Stimulated activated CD8-positive, alpha-beta memory T cell treated with anti-CD3 and anti-CD28 coated beads, Interleukin-12 subunit alpha, Interleukin-12 subunit beta, amount 100 ng/mL, for 1 hour (primary cell): Measurements from ENCODE around the gene RHOXF2.
"Not testable (repeated sequence)": the region's sequence is repeated elsewhere in the genome, so short reads cannot be mapped to it uniquely, and the experiment has no call there.

ENCODE experiments used
- DNase-seq: peaks from one replicate; pipeline ENCODE4 v3.0.0-alpha.2; 2020; ENCODE audit warnings: low read depth

The RHOXF2 gene, protein sequence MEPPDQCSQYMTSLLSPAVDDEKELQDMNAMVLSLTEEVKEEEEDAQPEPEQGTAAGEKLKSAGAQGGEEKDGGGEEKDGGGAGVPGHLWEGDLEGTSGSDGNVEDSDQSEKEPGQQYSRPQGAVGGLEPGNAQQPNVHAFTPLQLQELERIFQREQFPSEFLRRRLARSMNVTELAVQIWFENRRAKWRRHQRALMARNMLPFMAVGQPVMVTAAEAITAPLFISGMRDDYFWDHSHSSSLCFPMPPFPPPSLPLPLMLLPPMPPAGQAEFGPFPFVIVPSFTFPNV

DNA sequence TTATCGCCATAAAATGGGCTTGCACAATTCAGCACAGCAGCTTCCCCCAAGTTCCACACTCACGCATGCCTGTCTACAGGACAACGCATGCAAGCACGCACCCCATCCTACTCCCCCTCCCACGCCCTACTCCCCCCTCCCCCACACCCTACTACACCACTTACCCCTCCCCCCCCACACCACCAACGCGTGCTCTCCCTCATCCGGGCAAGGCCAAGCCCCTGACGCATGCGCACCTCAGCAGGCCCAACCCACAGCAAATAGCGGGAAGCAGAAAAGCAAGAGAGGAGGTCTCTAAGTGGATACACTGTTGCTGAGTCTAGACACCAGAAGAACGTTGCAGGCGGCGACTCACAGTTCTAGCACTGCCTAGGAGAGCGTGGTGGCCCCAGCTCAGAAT, at the start of gene RHOXF2:
Gene RHOXF2 (plus strand): TSS at position 301 of the 400 bp plus-strand sequence. CDS start 138 bp downstream, outside the sequence.
- not testable (repeated sequence) for DNase-seq

DNA sequence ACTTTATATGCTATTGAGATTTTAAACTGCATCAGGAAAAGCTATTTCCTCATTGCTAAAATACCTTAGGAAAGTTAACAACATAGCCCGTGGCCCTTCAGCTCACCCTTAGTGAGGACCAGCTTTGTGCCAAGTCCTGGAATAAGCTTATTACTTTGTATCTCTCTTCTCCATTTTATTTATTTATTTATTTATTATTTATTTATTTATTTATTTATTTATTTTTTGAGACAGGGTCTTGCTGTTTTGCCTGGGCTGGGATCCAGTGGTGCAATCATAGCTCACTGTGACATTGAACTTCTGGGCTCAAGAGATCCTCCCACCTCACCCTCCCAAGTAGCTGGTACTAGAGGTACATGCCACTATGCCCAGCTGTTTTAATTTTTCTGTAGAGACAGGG, 49.0 kb upstream of the RHOXF2 start:
- no peak for DNase-seq

DNA sequence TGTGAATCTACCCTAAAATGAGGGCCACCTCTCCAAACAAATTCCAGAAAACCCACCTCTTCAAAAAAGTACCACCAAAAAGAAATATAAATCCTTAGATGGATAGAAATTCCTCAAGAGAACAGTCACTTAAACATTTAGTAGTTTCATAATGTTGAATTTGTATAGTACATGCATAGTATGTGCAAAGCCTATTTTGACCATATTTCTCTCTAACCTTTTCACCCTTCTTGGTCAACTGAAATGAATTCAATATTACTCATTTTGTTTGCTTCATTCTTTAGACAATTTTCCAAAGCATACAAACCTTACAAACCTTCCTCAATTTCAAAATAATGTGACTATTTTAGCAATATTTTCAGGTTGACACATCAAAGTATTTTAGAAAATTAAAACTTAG, 46.8 kb upstream of the RHOXF2 start:
- DNase-seq: no peak

DNA sequence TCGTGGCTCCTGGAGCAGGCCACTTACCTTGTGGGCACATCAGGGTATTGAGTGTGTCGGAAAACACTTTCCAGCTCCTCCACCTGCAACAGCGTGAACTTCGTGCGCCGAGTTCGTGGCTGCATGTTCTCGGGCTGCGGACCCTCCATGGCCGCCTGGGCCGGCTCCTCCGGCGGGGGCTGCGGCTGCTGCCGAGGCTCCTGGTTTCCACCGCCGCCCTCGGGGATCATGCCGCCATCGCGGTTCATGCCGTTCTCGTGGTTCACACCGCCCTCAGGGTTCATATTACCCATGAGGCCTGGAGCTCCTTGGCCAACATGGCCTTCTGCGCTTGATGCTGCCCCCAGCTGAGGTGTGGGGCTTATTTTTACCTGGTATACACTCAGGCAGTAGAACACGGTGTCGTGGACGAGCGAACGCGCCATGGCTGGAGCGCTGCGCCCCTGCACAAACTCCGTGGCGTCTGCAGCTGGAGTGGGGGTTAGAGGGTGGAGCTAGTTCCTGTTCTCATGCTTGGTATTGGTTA, 42.9 kb upstream of the RHOXF2 start, which contains the start of gene RHOXF1:
Gene RHOXF1 (minus strand): TSS at position 476 of the 526 bp plus-strand sequence. CDS start 51 bp downstream, at position 425.
- no peak for DNase-seq

DNA sequence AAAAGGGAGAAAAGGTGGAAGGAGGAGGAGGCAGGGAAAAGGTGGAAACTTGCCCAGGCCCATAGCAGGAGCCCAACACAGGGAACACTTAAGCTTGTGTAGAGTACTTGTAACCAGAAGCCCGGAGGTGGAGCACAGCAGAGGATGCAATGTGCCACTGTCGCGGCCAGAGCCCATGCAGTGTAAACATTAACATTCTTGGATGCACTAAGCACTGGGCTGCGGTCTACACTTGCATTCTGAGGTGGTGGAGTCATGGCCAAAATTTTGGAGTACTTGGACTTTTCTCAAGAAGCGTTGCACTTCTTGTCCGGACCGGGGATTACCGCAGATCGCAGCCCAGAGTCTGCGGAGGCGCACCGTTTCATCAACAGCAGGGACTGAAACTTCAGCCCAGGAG, 38.2 kb upstream of the RHOXF2 start:
- no peak for DNase-seq

DNA sequence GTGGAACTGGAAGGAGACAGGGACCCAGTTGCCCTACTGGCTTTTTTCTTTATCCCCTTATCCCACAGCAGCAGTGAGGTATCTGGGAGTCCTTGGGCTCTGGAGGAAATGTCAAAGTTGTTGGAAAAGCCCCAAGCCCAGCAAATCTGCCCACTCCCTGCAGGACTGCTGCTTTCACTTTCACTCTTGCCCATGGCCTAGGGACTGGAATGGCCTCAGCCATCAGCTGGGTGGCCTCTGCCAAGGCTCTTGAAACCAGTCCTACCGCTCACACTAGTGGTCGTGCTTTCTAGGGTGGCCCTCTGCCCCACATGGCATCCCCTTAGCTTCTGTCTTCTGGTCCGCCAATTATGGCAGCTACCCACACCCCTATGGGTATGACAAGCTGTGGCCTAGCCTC, 33.0 kb upstream of the RHOXF2 start:
- DNase-seq: no peak

DNA sequence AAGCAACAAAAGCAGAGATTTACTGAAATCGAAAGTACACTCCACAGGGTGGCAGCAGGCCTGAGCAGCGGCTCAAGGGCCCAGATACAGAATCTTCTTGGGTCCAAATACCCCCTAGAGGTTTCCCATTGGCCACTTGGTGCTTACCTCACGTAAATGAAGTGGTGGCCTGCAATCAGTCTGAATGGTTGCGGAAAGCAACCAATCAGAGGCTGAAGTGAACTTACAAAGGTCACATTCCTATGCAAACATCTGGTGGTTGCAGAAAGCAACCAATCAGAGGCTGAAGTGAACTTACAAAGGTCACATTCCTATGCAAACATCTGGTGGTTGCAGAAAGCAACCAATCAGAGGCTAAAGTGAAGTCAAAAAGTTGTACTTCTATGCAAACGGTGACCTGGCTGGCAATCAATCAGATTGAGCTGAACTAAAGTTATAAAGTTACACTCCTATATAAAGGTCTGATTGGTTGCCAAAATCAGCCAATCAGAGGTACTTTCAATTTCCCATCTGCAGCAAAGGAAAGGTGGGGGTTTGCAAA, 30.0 kb upstream of the RHOXF2 start:
- not testable (repeated sequence) for DNase-seq

DNA sequence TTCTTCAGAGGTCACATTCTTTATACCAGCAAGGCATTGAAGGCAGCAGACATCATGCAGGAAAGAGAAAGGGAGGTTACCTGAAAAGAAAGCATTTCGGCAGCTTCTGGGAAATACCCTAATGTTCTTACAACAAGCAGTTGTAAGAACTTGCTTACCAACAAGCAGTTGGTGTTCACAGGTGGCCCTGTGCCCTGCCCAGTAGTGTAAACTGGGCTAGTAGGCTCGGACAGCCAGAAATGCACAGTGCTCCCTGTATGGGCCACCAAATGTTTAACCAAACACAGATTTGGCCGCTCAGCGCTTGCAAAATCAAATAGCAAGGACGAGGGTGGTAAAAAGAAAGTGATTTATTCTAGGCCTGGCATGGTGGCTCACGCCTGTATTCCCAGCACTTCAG, 22.3 kb upstream of the RHOXF2 start:
- DNase-seq: no peak

DNA sequence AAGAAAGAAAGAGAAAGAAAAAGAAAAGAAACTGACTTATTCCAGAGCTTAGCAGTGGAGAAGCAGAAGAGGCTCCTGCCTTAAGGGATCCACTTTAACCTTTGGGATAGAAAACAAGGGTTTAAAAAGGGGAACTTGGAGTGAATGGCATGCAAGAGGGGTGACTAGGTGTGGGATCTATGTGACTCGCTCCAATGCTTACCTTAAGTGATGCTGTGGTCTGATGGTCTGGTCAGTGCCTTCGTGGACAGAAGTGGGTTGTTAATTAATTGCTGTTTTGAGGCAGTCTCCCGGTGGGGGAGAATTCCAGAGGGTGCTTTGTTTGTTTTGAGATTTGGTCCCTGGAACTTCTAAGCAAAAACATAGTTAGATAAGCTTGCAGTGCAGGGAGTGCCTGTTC, 21.6 kb upstream of the RHOXF2 start:
- DNase-seq: no peak

DNA sequence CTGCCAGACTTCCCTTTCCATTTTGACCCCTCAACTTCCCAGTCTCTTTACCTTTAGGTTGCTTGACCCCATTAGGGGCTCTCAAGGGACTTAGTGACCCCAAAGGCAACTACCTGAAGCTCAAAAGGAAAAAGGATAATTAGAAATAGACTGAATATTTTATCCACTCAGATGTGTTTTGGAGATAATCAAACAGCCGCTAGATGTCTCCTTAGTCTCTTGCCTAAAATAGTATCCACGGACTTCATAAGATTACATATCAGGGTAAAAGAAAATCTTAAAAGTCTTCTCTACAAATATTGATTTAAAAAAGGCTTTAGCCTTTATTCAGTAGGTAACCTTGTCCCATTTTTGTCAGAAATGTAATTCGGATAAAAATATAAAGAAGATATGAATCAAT, 21.0 kb upstream of the RHOXF2 start:
- no peak for DNase-seq

DNA sequence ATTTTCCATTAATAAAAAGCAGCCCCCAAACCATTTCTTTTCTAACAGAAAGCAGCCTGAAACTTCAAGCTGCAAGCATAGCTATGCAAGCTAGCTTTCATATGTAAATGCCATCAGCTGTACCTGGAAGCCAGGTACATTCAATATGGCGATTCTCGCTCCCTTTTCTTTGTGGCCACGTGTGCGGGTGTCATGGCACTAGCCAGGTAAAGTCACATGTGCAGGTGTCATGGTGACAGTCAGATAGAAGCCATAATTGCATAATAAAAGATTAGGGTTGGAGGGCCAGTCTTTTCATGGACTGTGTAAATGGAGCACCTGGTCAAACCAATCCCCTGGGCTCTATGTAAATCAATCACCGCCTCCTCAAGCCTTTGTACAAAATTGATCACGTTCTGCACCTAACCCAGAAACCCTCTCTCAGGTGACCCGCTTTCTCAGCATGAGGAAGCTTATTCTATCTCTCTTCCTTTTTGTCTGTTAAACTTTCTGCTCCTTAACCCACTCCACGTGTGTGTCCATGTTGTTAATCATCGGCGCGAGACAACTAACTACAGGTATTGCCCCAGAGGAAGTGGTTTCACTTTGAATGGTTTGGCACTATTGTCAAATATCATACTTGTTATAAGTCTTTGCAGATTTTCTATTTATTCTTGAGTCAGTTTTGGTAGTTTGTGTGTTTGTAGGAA, 18.0 kb upstream of the RHOXF2 start:
- DNase-seq: no peak

DNA sequence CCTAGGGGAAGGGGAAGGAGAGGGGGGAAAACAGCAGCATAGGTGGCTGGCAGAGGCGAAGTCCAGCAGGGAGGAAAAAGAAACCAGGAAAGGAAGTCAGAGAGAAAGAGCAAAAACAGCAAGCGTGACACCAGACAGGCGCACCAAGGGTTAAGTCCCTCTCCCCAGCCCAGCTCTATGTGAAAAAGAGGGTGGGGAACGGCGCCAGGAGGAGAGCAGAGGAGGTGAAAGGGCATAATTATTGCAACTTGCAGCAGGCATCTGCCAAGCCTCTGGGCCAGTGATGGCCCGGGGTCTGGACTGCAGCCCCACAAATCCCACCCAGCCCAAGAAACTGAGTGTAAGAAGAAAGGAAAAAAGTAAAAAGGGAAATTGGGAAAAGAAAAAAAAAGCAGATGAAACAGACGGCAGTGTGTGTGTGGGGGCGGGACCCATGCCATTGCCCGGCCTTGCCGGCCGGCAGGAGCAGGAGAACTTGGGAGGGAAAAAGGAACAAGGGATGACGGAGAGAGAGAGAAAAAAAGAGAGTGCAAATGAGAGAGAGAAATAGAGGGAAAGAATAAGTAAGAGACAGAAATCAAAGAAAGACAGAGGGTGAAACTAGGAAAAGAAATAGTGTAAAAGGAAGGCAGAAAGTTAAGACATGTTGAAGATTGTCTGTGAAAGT, 14.1 kb upstream of the RHOXF2 start:
- no peak for DNase-seq

DNA sequence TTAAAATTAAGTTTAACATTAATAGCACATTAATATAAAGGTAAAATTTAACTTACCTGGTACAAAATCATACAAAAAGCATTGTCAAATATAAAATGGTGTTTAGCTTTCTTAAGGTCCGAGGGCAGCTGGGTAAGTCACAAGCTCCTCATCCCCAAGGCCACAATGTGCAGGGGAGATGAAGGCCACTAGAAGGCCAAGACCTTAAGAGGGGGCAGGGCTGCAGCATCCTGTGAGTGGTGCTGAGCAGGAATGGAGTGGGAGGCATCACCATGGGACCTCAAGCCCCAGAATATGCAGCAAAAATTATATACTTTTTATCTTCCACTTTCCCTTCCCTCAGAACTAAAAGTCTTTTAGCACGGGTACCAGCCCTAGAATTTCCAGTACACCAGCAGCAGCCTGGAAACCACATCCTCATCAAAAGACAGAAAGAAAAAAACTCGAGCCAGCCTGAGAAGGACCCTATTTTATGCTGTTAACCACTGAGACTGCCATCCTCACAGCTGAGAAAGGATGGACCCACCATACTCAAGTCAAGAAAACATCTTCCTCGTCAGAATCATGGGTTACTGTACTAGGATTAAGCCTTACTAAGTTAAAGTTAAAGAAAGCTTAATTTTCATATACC, 13.0 kb upstream of the RHOXF2 start:
- DNase-seq: no peak

DNA sequence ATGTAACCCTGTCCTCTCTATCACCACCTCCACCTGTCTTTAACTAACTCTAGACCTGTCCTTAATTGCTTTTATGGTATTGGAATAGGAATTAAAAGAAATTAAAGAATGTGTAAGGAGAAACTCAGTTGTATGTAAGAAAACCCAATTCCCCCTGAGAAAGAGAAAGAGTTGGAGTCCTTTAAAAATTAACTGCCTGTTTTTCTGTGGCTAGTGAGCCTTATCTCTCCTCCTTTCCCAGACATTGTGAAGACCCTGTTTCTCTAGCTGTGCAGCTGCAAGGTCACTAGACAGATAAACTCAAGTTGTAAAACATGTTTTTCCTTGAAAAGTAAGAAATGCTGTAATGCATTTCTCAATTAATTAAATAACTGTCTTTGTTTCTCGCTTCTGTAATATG, 12.1 kb upstream of the RHOXF2 start:
- not testable (repeated sequence) for DNase-seq

DNA sequence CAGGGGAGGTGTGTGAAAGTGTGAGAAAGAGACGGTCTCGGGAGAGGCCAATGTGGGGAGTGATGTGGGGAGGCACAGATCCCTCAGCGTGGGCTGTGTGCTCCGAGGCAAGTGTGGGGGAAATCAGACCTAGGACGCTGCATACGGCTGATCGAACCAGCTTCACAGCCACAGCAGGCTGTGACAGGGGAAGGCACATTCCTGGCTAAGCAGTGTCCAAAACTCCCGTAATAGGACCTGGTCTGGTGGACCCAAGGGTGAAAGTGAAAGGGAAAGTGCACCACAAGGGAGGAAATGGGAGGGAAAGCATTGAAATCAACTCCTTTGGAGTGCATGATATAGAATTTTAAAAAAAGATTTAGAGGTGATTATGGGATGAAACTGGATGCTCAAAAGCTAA, 10.9 kb upstream of the RHOXF2 start:
- no peak for DNase-seq

DNA sequence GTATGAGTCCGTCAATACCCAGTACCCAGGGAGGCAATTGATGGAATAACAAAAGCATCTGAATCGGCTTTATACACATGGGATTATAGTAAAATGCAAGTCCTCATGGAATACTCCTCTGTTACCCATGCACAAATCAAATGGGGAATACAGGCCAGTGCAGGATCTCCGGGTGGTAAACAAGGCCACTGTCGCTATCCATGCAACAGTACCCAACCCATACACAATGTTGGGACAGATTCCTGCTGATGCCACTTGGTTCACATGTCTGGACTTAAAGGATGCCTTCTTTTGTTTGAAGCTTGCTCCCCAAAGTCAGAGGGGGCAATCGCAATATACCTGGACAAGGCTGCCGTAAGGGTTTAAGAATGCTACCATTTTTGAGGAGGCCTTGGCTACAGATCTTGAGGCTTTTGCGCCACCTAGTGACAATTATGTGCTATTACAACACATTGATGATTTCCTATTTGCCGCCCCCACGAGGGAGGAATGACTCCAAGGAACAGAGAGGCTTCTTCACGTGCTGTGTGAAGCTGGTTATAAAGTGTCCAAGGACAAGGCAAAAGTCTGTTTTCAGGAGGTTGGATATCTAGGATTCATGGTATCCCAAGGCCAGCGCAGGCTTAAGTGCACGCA, 8.2 kb upstream of the RHOXF2 start:
- not testable (repeated sequence) for DNase-seq

DNA sequence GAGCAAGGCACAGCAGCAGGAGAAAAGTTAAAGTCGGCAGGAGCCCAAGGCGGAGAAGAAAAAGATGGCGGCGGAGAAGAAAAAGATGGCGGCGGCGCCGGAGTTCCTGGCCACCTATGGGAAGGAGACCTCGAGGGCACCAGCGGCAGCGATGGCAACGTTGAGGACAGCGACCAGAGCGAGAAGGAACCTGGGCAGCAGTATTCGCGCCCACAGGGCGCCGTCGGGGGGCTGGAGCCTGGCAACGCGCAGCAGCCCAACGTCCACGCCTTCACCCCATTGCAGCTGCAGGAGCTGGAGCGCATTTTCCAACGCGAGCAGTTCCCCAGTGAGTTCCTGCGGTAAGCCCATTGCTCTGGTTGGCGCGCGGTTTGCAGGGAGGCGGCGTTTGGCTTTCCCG, 673 bp downstream of the RHOXF2 start:
- not testable (repeated sequence) for DNase-seq

DNA sequence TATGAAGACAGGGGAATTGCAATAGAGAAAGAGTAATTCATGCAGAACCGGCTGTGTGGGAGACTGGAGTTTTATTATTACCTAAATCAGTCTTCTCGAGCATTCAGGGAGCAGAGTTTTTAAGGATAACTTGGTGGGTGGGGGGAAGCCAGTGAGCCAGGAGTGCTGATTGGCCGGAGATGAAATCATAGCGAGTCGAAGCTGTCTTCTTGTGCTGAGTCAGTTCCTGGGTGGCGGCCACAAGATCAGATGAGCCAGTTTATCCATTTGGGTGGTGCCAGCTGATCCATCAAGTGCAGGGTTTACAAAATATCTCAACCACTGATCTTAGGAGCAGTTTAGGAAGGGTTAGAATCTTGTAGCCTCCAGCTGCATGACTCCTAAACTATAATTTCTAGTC, 34.8 kb downstream of the RHOXF2 start:
- not testable (repeated sequence) for DNase-seq

DNA sequence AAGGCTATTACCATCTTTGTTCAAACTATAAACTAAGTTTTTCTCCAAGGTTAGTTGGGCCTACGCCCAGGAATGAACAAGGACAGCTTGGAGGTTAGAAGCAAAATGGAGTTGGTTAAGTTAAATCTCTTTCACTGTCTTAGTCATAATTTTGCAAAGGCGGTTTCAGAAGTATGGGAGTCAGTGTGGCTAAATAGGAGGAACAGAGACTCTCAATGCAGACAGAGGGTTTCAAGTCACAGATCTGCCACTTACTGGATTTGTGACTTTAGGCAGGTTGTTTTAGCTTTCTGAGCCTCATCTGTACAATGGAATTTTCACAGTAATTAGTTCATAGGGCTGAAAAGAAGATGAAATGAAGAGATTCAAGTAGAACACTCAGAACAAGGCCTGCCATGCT, 35.3 kb downstream of the RHOXF2 start:
- DNase-seq: not testable (repeated sequence)

DNA sequence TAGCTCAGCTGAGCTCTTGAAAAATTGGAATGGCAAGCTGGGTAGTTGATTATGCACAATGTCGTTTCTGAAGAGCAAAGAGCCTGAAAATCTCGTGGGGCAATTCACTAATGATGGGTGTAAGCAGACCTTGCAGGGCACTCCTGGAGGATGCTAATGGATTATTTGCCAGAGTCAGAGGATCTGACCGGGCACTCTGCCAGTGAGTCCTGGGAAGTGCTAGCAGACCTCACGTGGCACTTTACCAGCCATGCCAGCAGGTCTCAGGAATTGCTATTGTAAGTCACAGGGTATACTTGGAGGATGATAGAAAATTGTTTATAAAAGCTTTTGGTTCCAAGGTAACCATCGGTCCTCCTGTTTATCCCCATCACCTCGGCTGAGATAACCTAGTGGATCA, 37.4 kb downstream of the RHOXF2 start:
- not testable (repeated sequence) for DNase-seq

DNA sequence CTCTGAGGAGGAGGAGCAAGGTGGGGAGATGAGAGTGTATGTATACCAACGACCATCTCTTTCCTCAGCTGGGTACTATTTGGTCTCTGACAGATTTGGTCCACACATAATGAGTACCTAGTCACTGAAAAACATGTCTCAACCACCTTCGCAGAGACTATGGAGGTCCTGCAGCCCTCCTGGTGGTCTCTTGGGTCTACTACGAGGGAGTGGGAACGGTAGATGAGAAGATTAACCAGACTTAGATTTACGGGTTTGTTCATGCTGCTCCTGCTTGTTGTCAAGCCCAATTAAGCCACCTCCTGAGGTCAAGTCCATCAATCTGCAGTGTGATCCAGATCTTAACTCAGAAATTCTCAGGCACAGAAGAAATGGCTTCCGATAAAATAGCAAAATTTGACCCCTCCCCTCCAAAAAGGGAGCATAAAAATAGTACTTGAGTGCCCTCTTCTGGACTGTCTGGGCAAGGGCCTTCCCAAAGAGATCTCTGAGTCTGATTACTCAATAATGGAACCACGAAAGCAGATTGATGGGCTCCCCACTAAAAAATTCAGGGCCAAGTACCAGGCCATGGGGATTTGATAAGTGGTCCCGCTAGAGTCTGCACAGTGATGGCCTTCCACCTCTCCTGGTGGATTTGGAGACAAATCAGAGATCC, 38.3 kb downstream of the RHOXF2 start:
- not testable (repeated sequence) for DNase-seq
